H1 (cell line): ENCODE data around the gene KCNQ1.

Experiments used
- CHD2 ChIP-seq: IDR thresholded peaks from 2 replicates; pipeline ENCODE4 v1.6.1; 2012; ENCODE audit warnings: low read length, improper control_type of control experiment
- EZH2 ChIP-seq: fragments of 200-600 bp; sonication (generic); IDR thresholded peaks from 2 replicates; pipeline ENCODE4 v1.7.1; 2012; ENCODE audit warnings: low read depth, mild to moderate bottlenecking, moderate library complexity, low read length, inconsistent platforms; ENCODE audit not compliant: severe bottlenecking
- HDAC2 ChIP-seq, 2 experiments: fragments of 300-600 bp in 1 of 2; sonication (generic) in 1 of 2; IDR thresholded peaks; 2 replicates each; pipeline ENCODE4 v1.6.1; 2011 to 2012; ENCODE audit warnings: low read depth in 2 of 2, low read length in 2 of 2, mild to moderate bottlenecking in 2 of 2, moderate library complexity in 2 of 2, borderline replicate concordance in 1 of 2, inconsistent platforms in 1 of 2
- JUND ChIP-seq: IDR thresholded peaks from 2 replicates; pipeline ENCODE4 v1.6.1; 2011; ENCODE audit warnings: mild to moderate bottlenecking, improper control_type of control experiment, low read length
- MAX ChIP-seq: IDR thresholded peaks from 2 replicates; pipeline ENCODE4 v1.6.1; 2012; ENCODE audit warnings: inconsistent platforms
- RNF2 ChIP-seq: fragments of 200-900, 300-1000 bp; sonication (generic); IDR thresholded peaks from 2 replicates; pipeline ENCODE4 v1.7.1; 2016; ENCODE audit warnings: borderline replicate concordance, low read depth, mild to moderate bottlenecking, antibody characterized with exemption, low read length; ENCODE audit not compliant: poor library complexity, severe bottlenecking; ENCODE audit errors: missing control alignments

- TF ChIP-seq JUND (no peak), MAX (no peak), EZH2 (no peak), CHD2 (no peak), HDAC2 (IDR thresholded peaks at IDR 0.05; ENCODE audit: borderline replicate concordance in 1 of 2, low read depth in 2 of 2, low read length in 2 of 2) (no peak), RNF2 (no peak)
These were observed 336.8 kb downstream of the KCNQ1 start for GRCh38 chr11:2781408-2782274.
